GM19395 (cell line): Measurements from ENCODE around the gene MYOG.

Source experiments
- ATAC-seq: cut with Tn5 transposase; IDR thresholded peaks from one replicate; pipeline ENCODE4 v1.9.1; 2021; ENCODE audit warnings: mild to moderate bottlenecking, moderate library complexity; ENCODE audit not compliant: unreplicated experiment

MYOG gene

GRCh38 chr1:203072911-203073310 lies 12.9 kb downstream of the MYOG start:
- ATAC-seq = no peak

DNA sequence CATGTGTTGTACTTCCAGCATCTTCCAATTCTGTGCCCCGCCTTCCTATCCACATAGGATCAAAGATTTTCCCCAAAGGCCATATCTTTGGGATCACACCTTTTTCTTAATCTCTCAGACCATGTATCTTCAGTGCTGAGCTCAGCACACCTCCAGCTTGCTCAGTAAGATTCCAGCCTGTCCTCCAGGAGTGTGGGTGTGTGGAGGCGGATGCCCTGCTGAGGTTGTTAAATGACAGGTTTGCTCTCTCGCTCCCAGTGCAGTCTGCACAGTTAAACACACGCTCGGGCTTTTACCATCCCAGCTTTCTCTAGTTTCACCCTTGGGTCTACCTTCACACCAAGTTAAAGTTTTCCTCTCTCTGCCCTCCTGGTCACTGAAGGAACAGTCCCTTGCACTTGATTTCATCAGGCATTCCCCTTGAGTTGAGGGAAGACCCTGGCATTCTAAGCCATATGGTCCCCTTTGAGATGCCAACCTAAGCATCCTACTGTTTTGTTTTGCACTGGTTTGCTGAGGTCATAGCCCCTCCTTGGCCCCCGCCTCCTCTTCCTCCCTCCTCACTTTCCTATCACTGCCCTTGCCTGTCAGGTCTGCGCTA lies 13.7 kb downstream of the MYOG start:
- ATAC-seq = no peak

- ATAC-seq = no peak
Measured at GRCh38 chr1:203069030-203069747, 16.6 kb downstream of the MYOG start.

DNA sequence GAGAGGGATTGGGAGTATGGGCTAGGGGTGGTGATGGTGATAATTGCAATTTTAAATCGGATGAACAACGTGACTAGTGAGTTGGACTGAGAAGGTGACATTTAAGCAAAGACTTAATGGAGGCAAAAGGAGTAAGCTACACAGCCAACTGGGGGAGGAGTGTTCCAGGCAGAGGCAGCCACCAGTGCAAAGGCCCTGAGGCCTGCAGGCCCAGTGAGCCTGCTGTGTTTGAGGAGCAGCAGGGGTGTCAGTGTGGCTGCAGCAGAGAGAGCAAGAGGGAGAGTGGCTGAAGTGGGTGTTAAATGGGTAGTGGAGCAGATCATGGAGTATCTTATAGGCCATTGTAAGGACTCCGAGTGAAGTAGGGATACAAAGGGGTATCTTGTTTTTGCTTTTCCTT lies 18.8 kb downstream of the MYOG start:
- no peak for ATAC-seq

- ATAC-seq = no peak
Measured at GRCh38 chr1:203065986-203066385, 19.8 kb downstream of the MYOG start.

GRCh38 chr1:203065191-203065590 lies 20.6 kb downstream of the MYOG start:
- ATAC-seq = no peak

DNA sequence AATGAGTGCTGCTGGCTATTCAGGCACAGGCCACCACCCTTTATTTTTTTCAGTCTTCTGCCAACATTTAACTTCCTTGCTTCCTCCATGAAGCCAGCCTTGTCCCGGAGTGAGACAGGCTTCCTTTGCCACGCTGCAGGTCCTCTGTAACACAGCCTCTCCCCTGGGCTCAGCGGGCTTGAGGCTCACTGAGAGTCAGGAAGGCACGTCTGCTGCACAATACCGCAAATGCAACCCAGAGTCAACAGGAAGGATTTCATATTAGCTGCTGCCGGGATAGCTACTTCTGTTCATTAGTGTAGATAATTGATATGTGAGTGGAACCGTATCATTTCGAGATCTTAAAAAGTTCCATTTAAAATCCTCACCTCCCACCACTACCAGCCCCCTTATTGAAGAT lies 22.5 kb downstream of the MYOG start:
- ATAC-seq = no peak

- no peak for ATAC-seq
Measured at GRCh38 chr1:203060115-203060514, 25.7 kb downstream of the MYOG start.

GRCh38 chr1:203059485-203059884 lies 26.3 kb downstream of the MYOG start:
- ATAC-seq = no peak

GRCh38 chr1:203058676-203058935 lies 27.2 kb downstream of the MYOG start:
- no peak for ATAC-seq

DNA sequence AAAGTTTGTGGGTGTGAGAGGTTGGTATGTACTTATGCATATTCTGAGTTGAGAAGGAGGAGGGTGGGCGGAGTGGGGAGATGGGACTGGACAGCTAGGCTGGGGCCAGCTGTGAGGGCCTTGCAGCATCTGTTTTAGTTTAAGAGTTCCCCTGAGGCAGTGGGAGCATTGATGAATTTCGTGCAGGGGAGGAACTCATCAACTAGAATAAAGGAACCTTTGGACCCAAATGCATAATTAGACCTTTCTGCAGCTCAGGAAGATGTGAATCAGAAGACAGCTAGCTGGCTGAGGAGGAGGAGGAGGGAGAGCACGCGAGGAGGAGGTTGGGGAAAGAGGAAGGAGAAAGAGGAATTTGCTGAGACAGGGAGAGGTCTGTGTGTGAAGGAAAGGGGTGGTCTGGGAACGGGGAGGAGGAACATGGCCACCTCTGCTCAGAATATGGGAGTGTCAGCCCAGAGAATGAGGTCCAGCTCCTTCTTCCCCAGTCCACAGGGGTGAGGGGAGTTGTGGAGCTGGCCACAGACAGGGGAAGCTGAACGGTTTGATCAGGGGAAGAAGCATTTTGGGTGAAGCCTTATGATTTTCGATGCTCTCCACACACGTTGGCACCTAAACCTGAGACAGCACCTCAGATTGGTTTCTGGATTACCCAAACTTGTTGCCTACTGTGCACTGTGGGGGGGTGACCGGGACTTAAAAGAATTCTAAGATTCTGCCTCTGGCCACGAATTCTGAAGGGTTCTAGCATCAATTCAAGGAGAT lies 27.7 kb downstream of the MYOG start:
- no peak for ATAC-seq

- ATAC-seq = no peak
Measured at GRCh38 chr1:203056516-203056915, 29.3 kb downstream of the MYOG start.

DNA sequence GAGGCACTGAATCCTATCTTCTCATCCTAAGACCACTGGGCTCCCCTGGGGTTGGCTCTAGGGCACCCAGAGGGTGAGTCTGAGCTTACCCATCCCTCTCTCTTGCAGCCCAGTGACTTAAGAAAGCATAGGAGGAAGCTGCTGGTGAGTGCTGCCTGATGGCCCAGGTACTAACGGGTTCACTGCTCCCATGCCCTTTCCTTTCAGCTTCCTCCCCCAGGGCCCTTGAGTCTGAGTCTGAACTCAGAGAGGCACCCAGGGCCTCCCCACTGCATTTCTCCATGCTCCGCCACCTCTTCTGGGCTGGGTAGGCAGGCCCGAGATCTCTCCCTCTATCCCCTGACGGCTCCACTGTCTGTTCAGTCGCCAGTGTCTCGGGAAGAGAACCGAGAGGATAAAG lies 29.8 kb downstream of the MYOG start:
- ATAC-seq = no peak

DNA sequence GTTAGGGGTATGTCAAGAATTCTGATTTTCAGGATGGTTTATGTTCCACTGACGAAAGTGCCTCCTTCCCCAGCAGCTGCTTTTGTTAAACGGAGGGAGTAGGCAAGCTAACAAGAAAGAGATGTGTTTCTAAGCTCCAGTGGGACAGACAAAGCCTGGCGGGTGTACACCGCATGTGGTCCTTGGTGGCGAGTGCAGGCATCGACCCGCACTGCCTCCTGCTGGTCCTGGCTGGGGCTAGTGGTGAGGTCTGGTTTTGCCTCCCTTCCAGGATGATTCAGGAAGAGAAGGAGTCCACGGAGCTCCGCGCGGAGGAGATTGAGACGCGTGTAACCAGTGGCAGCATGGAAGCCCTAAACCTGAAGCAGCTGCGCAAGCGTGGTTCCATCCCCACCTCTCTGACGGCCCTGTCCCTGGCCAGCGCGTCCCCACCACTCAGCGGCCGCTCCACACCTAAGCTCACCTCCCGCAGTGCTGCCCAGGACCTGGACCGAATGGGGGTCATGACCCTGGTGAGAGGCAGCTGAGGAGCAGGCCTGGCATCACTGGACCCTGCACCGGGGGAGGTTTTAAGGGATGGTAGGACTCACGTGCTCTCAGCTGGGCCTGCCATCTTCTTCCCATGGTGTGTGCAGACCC lies 30.5 kb downstream of the MYOG start:
- no peak for ATAC-seq

GRCh38 chr1:203054642-203055041 lies 31.2 kb downstream of the MYOG start:
- ATAC-seq = no peak

DNA sequence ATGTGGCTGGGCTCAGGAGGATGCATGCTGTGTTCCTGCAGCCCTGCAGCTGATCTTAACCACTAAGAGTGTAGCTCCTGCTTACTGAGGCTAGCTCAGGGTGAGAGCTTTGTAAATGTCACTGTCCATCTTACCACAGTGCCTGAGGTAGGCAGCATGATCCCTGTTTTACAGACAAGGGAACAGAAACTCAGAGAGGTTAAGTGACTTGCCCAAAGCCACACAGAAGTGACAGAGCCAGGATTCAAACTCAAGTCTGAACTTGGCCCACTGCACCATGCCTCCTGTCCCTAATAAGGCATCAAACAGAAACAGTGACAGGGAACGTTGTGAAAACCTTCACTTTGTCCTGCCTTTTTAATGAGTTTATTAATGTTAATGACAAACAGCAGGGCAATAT lies 31.6 kb downstream of the MYOG start:
- no peak for ATAC-seq

- no peak for ATAC-seq
Measured at GRCh38 chr1:203052601-203053000, 33.2 kb downstream of the MYOG start.

DNA sequence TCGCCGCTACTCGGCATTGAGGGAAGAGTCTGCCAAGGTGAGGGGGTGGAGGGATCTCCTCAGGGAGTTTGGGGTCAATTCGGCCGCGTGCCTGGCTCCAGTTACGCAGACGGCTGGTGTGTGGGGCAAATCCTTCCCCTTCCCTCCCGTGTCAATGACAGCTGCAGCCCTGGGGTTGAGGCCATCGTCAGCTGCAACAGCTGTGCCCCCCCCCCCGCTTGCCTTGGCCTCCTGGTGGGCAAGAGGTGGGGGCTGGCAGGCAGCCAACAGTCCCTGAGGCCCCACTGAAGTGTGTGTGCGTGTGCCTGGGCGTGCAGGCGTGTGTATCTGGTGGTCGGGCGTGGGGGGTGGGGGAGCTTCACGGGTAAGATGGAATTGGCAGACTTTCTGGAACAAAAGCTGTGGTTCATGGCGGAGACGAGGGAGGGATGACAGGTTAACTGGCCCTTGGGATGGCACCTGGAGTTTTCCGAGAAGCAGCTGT lies 33.9 kb downstream of the MYOG start:
- no peak for ATAC-seq

GRCh38 chr1:203050826-203051225 lies 35.0 kb downstream of the MYOG start:
- ATAC-seq = no peak

- no peak for ATAC-seq
Measured at GRCh38 chr1:203049576-203050180, 36.1 kb downstream of the MYOG start.

DNA sequence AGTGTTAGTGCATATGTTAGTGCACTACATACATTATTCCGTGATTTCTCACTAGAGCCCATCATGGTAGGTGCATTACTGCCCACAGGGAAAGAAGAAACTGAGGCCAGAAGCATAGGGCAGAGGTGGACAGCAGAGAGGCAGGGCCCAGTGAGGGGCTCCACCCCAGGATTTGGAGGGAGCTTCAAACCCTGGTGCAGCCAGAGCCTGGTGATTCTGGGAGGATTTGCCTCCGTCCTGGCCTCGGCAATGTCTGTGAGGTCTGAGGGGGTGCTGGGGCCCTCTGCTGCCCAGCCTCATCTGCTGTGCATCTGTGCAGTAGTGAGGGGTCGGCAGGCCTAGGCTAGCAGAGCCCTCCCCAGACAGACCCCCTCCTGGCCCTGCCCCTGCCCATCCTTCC lies 36.7 kb downstream of the MYOG start:
- ATAC-seq = no peak
